Neural cell (in vitro differentiated cells): ENCODE data around the gene ZDHHC3. TPM values are rescaled to one million over a fixed set of nuclear protein-coding genes. Genes with fewer than 3 reads are reported as not detected.

Experiments
- H2AFZ ChIP-seq: fragments of 200-600, 300-800 bp; sonication (generic), shearing (Covaris generic); 2 replicates; pipeline ENCODE4 v1.6.0; 2014; ENCODE audit warnings: low read depth, mild to moderate bottlenecking, antibody characterized with exemption, low read length, moderate library complexity
- H3F3A ChIP-seq: fragments of 200-600 bp; shearing (Covaris generic); 2 replicates; pipeline ENCODE4 v1.6.1; 2016; ENCODE audit warnings: mild to moderate bottlenecking, moderate library complexity, mixed read lengths, antibody characterized with exemption, low read length; ENCODE audit not compliant: insufficient read depth, poor library complexity, severe bottlenecking
- H3K27ac ChIP-seq: fragments of 200-600, 300-800 bp; sonication (generic), shearing (Covaris generic); 2 replicates; pipeline ENCODE4 v1.5.1; 2014; ENCODE audit warnings: mild to moderate bottlenecking, low read length, moderate library complexity
- H3K27me3 ChIP-seq: fragments of 300-800, 200-600 bp; sonication (generic), shearing (Covaris generic); 2 replicates; pipeline ENCODE4 v1.6.0; 2014; ENCODE audit warnings: mild to moderate bottlenecking, low read depth, low read length, moderate library complexity; ENCODE audit not compliant: insufficient read depth
- H3K36me3 ChIP-seq: fragments of 300-800, 200-600 bp; sonication (generic), shearing (Covaris generic); 2 replicates; pipeline ENCODE4 v1.5.1; 2014; ENCODE audit warnings: mild to moderate bottlenecking, antibody characterized with exemption, low read length, moderate library complexity; ENCODE audit not compliant: insufficient read depth
- H3K4me2 ChIP-seq: fragments of 300-800, 200-600 bp; sonication (generic), shearing (Covaris generic); 2 replicates; pipeline ENCODE4 v1.6.0; 2014; ENCODE audit warnings: mild to moderate bottlenecking, low read length
- H3K4me3 ChIP-seq: fragments of 300-800, 200-600 bp; sonication (generic), shearing (Covaris generic); 2 replicates; pipeline ENCODE4 v1.5.1; 2014; ENCODE audit warnings: mild to moderate bottlenecking, low read length, moderate library complexity
- H3K79me2 ChIP-seq: fragments of 200-600 bp; shearing (Covaris generic); replicated peaks from 2 replicates; pipeline ENCODE4 v1.6.0; 2014; ENCODE audit warnings: mild to moderate bottlenecking, low read length, moderate library complexity; ENCODE audit not compliant: insufficient read depth
- H3K9ac ChIP-seq: fragments of 300-800, 200-600 bp; sonication (generic), shearing (Covaris generic); 2 replicates; pipeline ENCODE4 v1.6.1; 2016; ENCODE audit warnings: mild to moderate bottlenecking, low read length, mixed read lengths
- H3K9me2 ChIP-seq: fragments of 200-600 bp; shearing (Covaris generic); 2 replicates; pipeline ENCODE4 v1.6.1; 2016; ENCODE audit warnings: mild to moderate bottlenecking, low read length, mixed read lengths; ENCODE audit not compliant: insufficient read depth
- H3K9me3 ChIP-seq: fragments of 200-600, 300-800 bp; sonication (generic), shearing (Covaris generic); 2 replicates; pipeline ENCODE4 v1.6.1; 2016; ENCODE audit warnings: mild to moderate bottlenecking, mixed run types, low read length, moderate library complexity, mixed read lengths
- H4K20me1 ChIP-seq: fragments of 200-600 bp; shearing (Covaris generic); 2 replicates; pipeline ENCODE4 v1.6.1; 2016; ENCODE audit warnings: mild to moderate bottlenecking, mixed run types; ENCODE audit not compliant: insufficient read depth
- EP300 ChIP-seq: fragments of 450-650 bp; conservative IDR thresholded peaks from 2 replicates; pipeline ENCODE4 v1.6.1; 2014; ENCODE audit warnings: antibody characterized with exemption, mild to moderate bottlenecking, moderate library complexity; ENCODE audit not compliant: poor library complexity, severe bottlenecking
- EZH2 ChIP-seq: fragments of 200-600, 300-800 bp; shearing (Covaris generic), sonication (generic); IDR thresholded peaks from 2 replicates; pipeline ENCODE4 v1.6.1; 2014; ENCODE audit warnings: antibody characterized with exemption, low read length, borderline replicate concordance, mild to moderate bottlenecking; ENCODE audit not compliant: insufficient read depth, poor library complexity, severe bottlenecking
- MXI1 ChIP-seq: fragments of 450-650 bp; conservative IDR thresholded peaks from 2 replicates; pipeline ENCODE4 v1.6.1; 2014; ENCODE audit warnings: antibody characterized with exemption, mild to moderate bottlenecking; ENCODE audit not compliant: poor library complexity, severe bottlenecking
- POLR2AphosphoS5 ChIP-seq: IDR thresholded peaks from 2 replicates; pipeline ENCODE4 v1.6.1; 2012
- RAD21 ChIP-seq: fragments of 450-650 bp; conservative IDR thresholded peaks from 2 replicates; pipeline ENCODE4 v1.6.1; 2014; ENCODE audit warnings: antibody characterized with exemption, mild to moderate bottlenecking, moderate library complexity
- SMC3 ChIP-seq: fragments of 450-650 bp; conservative IDR thresholded peaks from 2 replicates; pipeline ENCODE4 v1.6.1; 2014; ENCODE audit warnings: antibody characterized with exemption, mild to moderate bottlenecking, moderate library complexity; ENCODE audit not compliant: poor library complexity
- TAF1 ChIP-seq: IDR thresholded peaks from 2 replicates; pipeline ENCODE4 v1.6.1; 2012; ENCODE audit warnings: low read depth
- polyA plus RNA-seq: library from polyadenylated mRNA; depleted of rRNA; stranded (reverse); fragments of >200 nt; gene quantifications from 2 replicates; pipeline ENCODE4 v1.2.3, GENCODE V29; 2014
- TF ChIP-seq, protein P1 (sequence below): IDR thresholded peaks from 2 replicates; pipeline ENCODE4 v1.6.1; 2012; ENCODE audit warnings: borderline replicate concordance
- TF ChIP-seq, protein P2 (sequence below): fragments of 450-650 bp; IDR thresholded peaks from 2 replicates; pipeline ENCODE4 v1.5.1; 2014; ENCODE audit warnings: antibody characterized with exemption, mild to moderate bottlenecking, moderate library complexity; ENCODE audit not compliant: poor library complexity, severe bottlenecking

The ZDHHC3 gene
- polyA plus RNA-seq, 1 donor from 2014 or later: 35.8 TPM

- H3K9me3 ChIP-seq: no peaks in the 10 kb centered on the region
- no peaks in the 10 kb centered on the region for H3K9me2 ChIP-seq
- no peak for TF ChIP-seq POLR2AphosphoS5
- TF ChIP-seq SMC3: no peak
- no peak for TF ChIP-seq TAF1
- TF ChIP-seq, protein P1, sequence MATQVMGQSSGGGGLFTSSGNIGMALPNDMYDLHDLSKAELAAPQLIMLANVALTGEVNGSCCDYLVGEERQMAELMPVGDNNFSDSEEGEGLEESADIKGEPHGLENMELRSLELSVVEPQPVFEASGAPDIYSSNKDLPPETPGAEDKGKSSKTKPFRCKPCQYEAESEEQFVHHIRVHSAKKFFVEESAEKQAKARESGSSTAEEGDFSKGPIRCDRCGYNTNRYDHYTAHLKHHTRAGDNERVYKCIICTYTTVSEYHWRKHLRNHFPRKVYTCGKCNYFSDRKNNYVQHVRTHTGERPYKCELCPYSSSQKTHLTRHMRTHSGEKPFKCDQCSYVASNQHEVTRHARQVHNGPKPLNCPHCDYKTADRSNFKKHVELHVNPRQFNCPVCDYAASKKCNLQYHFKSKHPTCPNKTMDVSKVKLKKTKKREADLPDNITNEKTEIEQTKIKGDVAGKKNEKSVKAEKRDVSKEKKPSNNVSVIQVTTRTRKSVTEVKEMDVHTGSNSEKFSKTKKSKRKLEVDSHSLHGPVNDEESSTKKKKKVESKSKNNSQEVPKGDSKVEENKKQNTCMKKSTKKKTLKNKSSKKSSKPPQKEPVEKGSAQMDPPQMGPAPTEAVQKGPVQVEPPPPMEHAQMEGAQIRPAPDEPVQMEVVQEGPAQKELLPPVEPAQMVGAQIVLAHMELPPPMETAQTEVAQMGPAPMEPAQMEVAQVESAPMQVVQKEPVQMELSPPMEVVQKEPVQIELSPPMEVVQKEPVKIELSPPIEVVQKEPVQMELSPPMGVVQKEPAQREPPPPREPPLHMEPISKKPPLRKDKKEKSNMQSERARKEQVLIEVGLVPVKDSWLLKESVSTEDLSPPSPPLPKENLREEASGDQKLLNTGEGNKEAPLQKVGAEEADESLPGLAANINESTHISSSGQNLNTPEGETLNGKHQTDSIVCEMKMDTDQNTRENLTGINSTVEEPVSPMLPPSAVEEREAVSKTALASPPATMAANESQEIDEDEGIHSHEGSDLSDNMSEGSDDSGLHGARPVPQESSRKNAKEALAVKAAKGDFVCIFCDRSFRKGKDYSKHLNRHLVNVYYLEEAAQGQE: no peak
- TF ChIP-seq RAD21: no peak
- no peak for TF ChIP-seq EZH2
- no peak for TF ChIP-seq EP300
- TF ChIP-seq, protein P2, sequence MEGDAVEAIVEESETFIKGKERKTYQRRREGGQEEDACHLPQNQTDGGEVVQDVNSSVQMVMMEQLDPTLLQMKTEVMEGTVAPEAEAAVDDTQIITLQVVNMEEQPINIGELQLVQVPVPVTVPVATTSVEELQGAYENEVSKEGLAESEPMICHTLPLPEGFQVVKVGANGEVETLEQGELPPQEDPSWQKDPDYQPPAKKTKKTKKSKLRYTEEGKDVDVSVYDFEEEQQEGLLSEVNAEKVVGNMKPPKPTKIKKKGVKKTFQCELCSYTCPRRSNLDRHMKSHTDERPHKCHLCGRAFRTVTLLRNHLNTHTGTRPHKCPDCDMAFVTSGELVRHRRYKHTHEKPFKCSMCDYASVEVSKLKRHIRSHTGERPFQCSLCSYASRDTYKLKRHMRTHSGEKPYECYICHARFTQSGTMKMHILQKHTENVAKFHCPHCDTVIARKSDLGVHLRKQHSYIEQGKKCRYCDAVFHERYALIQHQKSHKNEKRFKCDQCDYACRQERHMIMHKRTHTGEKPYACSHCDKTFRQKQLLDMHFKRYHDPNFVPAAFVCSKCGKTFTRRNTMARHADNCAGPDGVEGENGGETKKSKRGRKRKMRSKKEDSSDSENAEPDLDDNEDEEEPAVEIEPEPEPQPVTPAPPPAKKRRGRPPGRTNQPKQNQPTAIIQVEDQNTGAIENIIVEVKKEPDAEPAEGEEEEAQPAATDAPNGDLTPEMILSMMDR: no peak
- no peak for TF ChIP-seq MXI1
- H3F3A ChIP-seq: no peaks in the 10 kb centered on the region
- H3K27ac ChIP-seq: no peak overlapping the region
- H3K4me3 ChIP-seq: no peak overlapping the region
- H3K36me3 ChIP-seq: no peaks in the 10 kb centered on the region
- no peak overlapping the region for H3K4me2 ChIP-seq
- H3K9ac ChIP-seq: no peak overlapping the region
- H3K79me2 ChIP-seq: no peaks in the 10 kb centered on the region
- no peak overlapping the region for H2AFZ ChIP-seq
- H3K27me3 ChIP-seq: no peaks in the 10 kb centered on the region
- H4K20me1 ChIP-seq: no peaks in the 10 kb centered on the region
Measured at GRCh38 chr3:44930911-44931310, 45.1 kb downstream of the ZDHHC3 start.

- no peaks in the 10 kb centered on the region for H3K27me3 ChIP-seq
- no peak overlapping the region for H3K27ac ChIP-seq
Measured at GRCh38 chr3:44929782-44930181, 46.2 kb downstream of the ZDHHC3 start.

More at GRCh38 chr3:44929782-44930181, 46.2 kb downstream of the ZDHHC3 start:
- TF ChIP-seq EZH2 (no peak), EP300 (no peak), RAD21 (no peak), TAF1 (no peak), SMC3 (no peak), MXI1 (no peak), POLR2AphosphoS5 (no peak)
- TF ChIP-seq, protein P1: no peak
- TF ChIP-seq, protein P2: no peak
- H4K20me1 ChIP-seq: no peaks in the 10 kb centered on the region
- no peaks in the 10 kb centered on the region for H3K36me3 ChIP-seq
- H2AFZ ChIP-seq: no peak overlapping the region
- H3K79me2 ChIP-seq: no peaks in the 10 kb centered on the region
- no peak overlapping the region for H3K9ac ChIP-seq
- H3K4me2 ChIP-seq: no peak overlapping the region
- H3K9me2 ChIP-seq: no peaks in the 10 kb centered on the region
- H3F3A ChIP-seq: no peaks in the 10 kb centered on the region
- no peak overlapping the region for H3K4me3 ChIP-seq
- H3K9me3 ChIP-seq: no peaks in the 10 kb centered on the region
